HepG2 (cell line): ENCODE measurements around the gene PRKG1. TPM values are rescaled to one million over a fixed set of nuclear protein-coding genes. Genes with fewer than 3 reads are reported as not detected.

Experiments used
- ATAC-seq: fragments of 200-7000 bp; cut with Tn5 transposase; 3 replicates; pipeline ENCODE4 v1.9.1; 2020; ENCODE audit warnings: mild to moderate bottlenecking, moderate library complexity
- BruUV-seq: library from RNA; stranded (reverse); fragments of 400-500 nt; replicated peaks from 2 replicates; lab custom pipeline; 2021; lab: Mats Ljungman, UMichigan
- CTCF ChIA-PET: fragments of 300-600 bp; formaldehyde crosslinking; extraction: SDS; loops from one replicate; lab custom pipeline; 2021; ENCODE audit warnings: low total read pairs, inconsistent platforms, low intra/inter-chr PET ratio; lab: Yijun Ruan, JAX
- POLR2A ChIA-PET: fragments of 350-600 bp; sonication (Branson Sonifier 250); formaldehyde crosslinking; loops from one replicate; lab custom pipeline; 2020; ENCODE audit warnings: antibody characterized with exemption, inconsistent platforms; lab: Yijun Ruan, JAX
- DNase-seq: peaks from one replicate; pipeline ENCODE4 v3.0.0-alpha.2; 2015; ENCODE audit warnings: low spot score
- FAIRE-seq: peaks from 3 replicates; lab custom pipeline; 2011; peaks lifted over from hg19 to GRCh38; lab: Jason Lieb, UNC
- H2AFZ ChIP-seq: one replicate; pipeline ENCODE4 v1.6.1; 2011; ENCODE audit warnings: low read length, inconsistent platforms
- H3K27ac ChIP-seq: fragments of 300-600 bp; 3 replicates; pipeline ENCODE4 v1.8.0; 2011; ENCODE audit warnings: mixed run types, mild to moderate bottlenecking, mixed read lengths, low read length, inconsistent platforms; ENCODE audit not compliant: insufficient read depth; ENCODE audit errors: extremely low read length
- H3K27me3 ChIP-seq, 2 experiments: fragments of 200-600 bp in 1 of 2; 2 replicates in 1 of 2; 3 replicates in 1 of 2; pipeline versions ENCODE4 v1.6.0 to v1.8.0; 2011; ENCODE audit warnings: low read length in 2 of 2, mild to moderate bottlenecking in 2 of 2, moderate library complexity in 2 of 2, inconsistent platforms in 1 of 2; ENCODE audit not compliant: insufficient read depth in 2 of 2, control insufficient read depth in 1 of 2
- H3K36me3 ChIP-seq, 2 experiments: fragments of 200-600 bp in 1 of 2; replicated peaks in 1 of 2; 2 replicates in 1 of 2; 3 replicates in 1 of 2; pipeline versions ENCODE4 v1.5.1 to v1.8.0; 2011; ENCODE audit warnings: low read length in 2 of 2, inconsistent platforms in 1 of 2; ENCODE audit not compliant: insufficient read depth in 2 of 2, control insufficient read depth in 1 of 2
- H3K4me1 ChIP-seq: 2 replicates; pipeline ENCODE4 v1.5.1; 2012; ENCODE audit warnings: low read length, inconsistent platforms; ENCODE audit not compliant: insufficient read depth
- H3K4me2 ChIP-seq: 2 replicates; pipeline ENCODE4 v1.6.0; 2011; ENCODE audit warnings: low read depth, low read length, inconsistent platforms
- H3K4me3 ChIP-seq, 3 experiments: fragments of 200-600 bp in 1 of 3; sonication (generic), shearing (Covaris generic) in 1 of 3; replicated peaks in 1 of 3; 2 replicates each; pipeline ENCODE4 v1.5.1; 2011 to 2016; ENCODE audit warnings: low read length in 3 of 3, inconsistent platforms in 2 of 3, low read depth in 2 of 3, mild to moderate bottlenecking in 2 of 3, control low read depth in 1 of 3, mixed read lengths in 1 of 3; ENCODE audit not compliant: insufficient read depth in 1 of 3
- H3K79me2 ChIP-seq: one replicate; pipeline ENCODE4 v1.6.1; 2011; ENCODE audit warnings: low read length, inconsistent platforms; ENCODE audit not compliant: insufficient read depth
- H3K9ac ChIP-seq: 2 replicates; pipeline ENCODE4 v1.6.0; 2011; ENCODE audit warnings: mild to moderate bottlenecking, low read depth, low read length, inconsistent platforms; ENCODE audit not compliant: insufficient read depth
- H3K9me3 ChIP-seq: 2 replicates; pipeline ENCODE4 v1.5.1; 2012; ENCODE audit warnings: mild to moderate bottlenecking, low read length
- H4K20me1 ChIP-seq: 2 replicates; pipeline ENCODE4 v1.6.0; 2011; ENCODE audit warnings: inconsistent platforms, mild to moderate bottlenecking, low read length, moderate library complexity; ENCODE audit not compliant: insufficient read depth
- BORCS8-MEF2B ChIP-seq: sonication (generic); formaldehyde crosslinking; IDR thresholded peaks from 2 replicates; pipeline ENCODE4 v1.8.0; 2022; ENCODE audit warnings: mild to moderate bottlenecking, missing genetic modification reagents
- HOXA7 ChIP-seq: sonication (generic); formaldehyde crosslinking; IDR thresholded peaks from 2 replicates; pipeline ENCODE4 v1.8.1; 2022; ENCODE audit warnings: mild to moderate bottlenecking, missing genetic modification reagents, moderate library complexity
- MXD4 ChIP-seq: IDR thresholded peaks from 2 replicates; pipeline ENCODE4 v1.6.1; 2016; ENCODE audit warnings: mild to moderate bottlenecking, missing biosample characterization, missing genetic modification reagents
- MZF1 ChIP-seq: sonication (generic); formaldehyde crosslinking; IDR thresholded peaks from 2 replicates; pipeline ENCODE4 v1.8.1; 2023; ENCODE audit warnings: mild to moderate bottlenecking, missing genetic modification reagents, borderline replicate concordance
- NONO ChIP-seq, 2 experiments: fragments of 450-650 bp in 1 of 2; sonication (generic) in 1 of 2; formaldehyde crosslinking in 1 of 2; IDR thresholded peaks in 1 of 2; conservative IDR thresholded peaks in 1 of 2; 2 replicates each; pipeline versions ENCODE4 v1.6.1 to v1.8.0; 2017 to 2022; ENCODE audit warnings: mild to moderate bottlenecking in 1 of 2, missing genetic modification reagents in 1 of 2, moderate library complexity in 1 of 2
- PBX2 ChIP-seq: IDR thresholded peaks from 2 replicates; pipeline ENCODE4 v1.6.1; 2016; ENCODE audit warnings: control low read depth
- TSC22D2 ChIP-seq: sonication (generic); formaldehyde crosslinking; IDR thresholded peaks from 2 replicates; pipeline ENCODE4 v1.5.1; 2020; ENCODE audit warnings: missing genetic modification reagents, mild to moderate bottlenecking, borderline replicate concordance
- YEATS4 ChIP-seq: sonication (generic); formaldehyde crosslinking; IDR thresholded peaks from 2 replicates; pipeline ENCODE4 v1.4.0; 2020; ENCODE audit warnings: missing genetic modification reagents, borderline replicate concordance
- YY1 ChIP-seq: IDR thresholded peaks from 2 replicates; pipeline ENCODE4 v1.6.1; 2011; ENCODE audit warnings: low read length, low read depth, moderate library complexity, mild to moderate bottlenecking; ENCODE audit not compliant: insufficient read depth, insufficient replicate concordance
- ZNF235 ChIP-seq: sonication (generic); formaldehyde crosslinking; IDR thresholded peaks from 2 replicates; pipeline ENCODE4 v1.8.1; 2023; ENCODE audit warnings: mild to moderate bottlenecking, missing genetic modification reagents, borderline replicate concordance
- ZNF24 ChIP-seq: fragments of 450-650 bp; IDR thresholded peaks from 2 replicates; pipeline ENCODE4 v1.6.1; 2017; ENCODE audit warnings: antibody characterized with exemption, mild to moderate bottlenecking
- ZNF383 ChIP-seq: sonication (generic); formaldehyde crosslinking; IDR thresholded peaks from 2 replicates; pipeline ENCODE4 v1.4.0; 2020; ENCODE audit warnings: missing genetic modification reagents, mild to moderate bottlenecking, borderline replicate concordance
- ZNF572 ChIP-seq: sonication (generic); formaldehyde crosslinking; IDR thresholded peaks from 2 replicates; pipeline ENCODE4 v1.5.1; 2020; ENCODE audit warnings: mild to moderate bottlenecking, missing genetic modification reagents
- ZNF746 ChIP-seq: sonication (generic); formaldehyde crosslinking; IDR thresholded peaks from 2 replicates; pipeline ENCODE4 v1.8.0; 2022; ENCODE audit warnings: mild to moderate bottlenecking, missing genetic modification reagents
- ZSCAN30 ChIP-seq: sonication (generic); formaldehyde crosslinking; IDR thresholded peaks from 2 replicates; pipeline ENCODE4 v1.5.0; 2020; ENCODE audit warnings: mild to moderate bottlenecking, missing genetic modification reagents
- WGBS: methylation state at CpG from one replicate; pipeline ENCODE4 v1.1.6; 2017; ENCODE audit warnings: low lambda C conversion rate; 5-methylcytosine and 5-hydroxymethylcytosine counted together
- in situ Hi-C: cut with HindIII; loops from 2 replicates; pipeline ENCODE4 v1.10.0; 2017; ENCODE audit warnings: low pct_unique_long_range_greater_than_20kb; ENCODE audit not compliant: extremely low pct_ligation_motif_present
- intact Hi-C: fragments of 100-400 bp; cut with micrococcal nuclease; formaldehyde crosslinking; loops from one replicate; pipeline ENCODE4 v1.10.0; 2022; ENCODE audit not compliant: unreplicated experiment
- polyA plus RNA-seq, 8 experiments: library from polyadenylated mRNA; depleted of rRNA in 3 of 8; stranded (reverse) in 7 of 8; unstranded in 1 of 8; fragments of >200 nt; fragmentation: Illumina TruSeq in 4 of 8; extraction: Trizol in 4 of 8; gene quantifications; 2 replicates each; pipeline versions ENCODE4 v1.2.1 to v1.2.3, GENCODE V29; 2011 to 2016; ENCODE audit warnings: low read depth in 4 of 8, missing spikeins in 1 of 8, mixed read lengths in 1 of 8; ENCODE audit not compliant: insufficient read depth in 1 of 8
- total RNA-seq, 5 experiments: library from RNA; depleted of rRNA; stranded (reverse); fragments of >200 nt; fragmentation: Illumina TruSeq; extraction: Trizol; gene quantifications; 2 replicates each; pipeline ENCODE4 v1.2.3, GENCODE V29; 2016; ENCODE audit warnings: low read depth in 1 of 5

The PRKG1 gene
- total and polyA plus RNA-seq, 2 of the 13 experiments (the other 11 are each of a cell fraction or from before 2014, with no cell fraction given): 0.01 TPM; not detected in 1

- Histone ChIP-seq H2AFZ (no peak overlapping the region), H3K36me3 (no peaks in the 10 kb centered on the region), H3K4me3 (no peak overlapping the region), H3K4me1 (no peaks in the 10 kb centered on the region), H3K9ac (no peak overlapping the region), H3K4me2 (no peak overlapping the region), H3K27ac (no peak overlapping the region), H3K9me3 (no peaks in the 10 kb centered on the region), H3K27me3 (no peaks in the 10 kb centered on the region), H4K20me1 (no peaks in the 10 kb centered on the region), H3K79me2 (no peaks in the 10 kb centered on the region)
- WGBS: 21% methylated on average over 6 of the region's 6 CpGs
- TF ChIP-seq YEATS4 (CRISPR knock-in tag): no peak
- no peak for TF ChIP-seq HOXA7
- no peak for TF ChIP-seq ZNF746
- no peak for TF ChIP-seq TSC22D2
- no peak for TF ChIP-seq MZF1 (CRISPR knock-in tag)
- TF ChIP-seq PBX2 (CRISPR knock-in tag): no peak
- TF ChIP-seq MXD4 (CRISPR knock-in tag): no peak
- no peak for TF ChIP-seq ZNF235 (CRISPR knock-in tag)
- no peak for TF ChIP-seq BORCS8-MEF2B
- TF ChIP-seq YY1: no peak
- TF ChIP-seq ZNF383 (CRISPR knock-in tag): no peak
- no peak for TF ChIP-seq ZNF24
- TF ChIP-seq NONO (IDR thresholded peaks at IDR 0.05): no peak
- no peak for TF ChIP-seq NONO (CRISPR knock-in tag; conservative IDR thresholded peaks at IDR 0.05)
- no peak for TF ChIP-seq ZSCAN30
- TF ChIP-seq ZNF572: no peak
- CTCF ChIA-PET: no interaction called here
- FAIRE-seq (no peak), ATAC-seq (no peak), DNase-seq (no peak)
- intact Hi-C loops (no loop called here), in situ Hi-C loops (no loop called here)
- BruUV-seq: no TSS peak
- POLR2A ChIA-PET: no interaction called here
Observed at GRCh38 chr10:51406581-51406980, 332.3 kb downstream of the PRKG1 start.
